Measurements from ENCODE around the gene TMTC2.

TMTC2 gene

GRCh38 chr12:82968631-82969367 is 282.1 kb downstream of the TMTC2 start:
- no peak for TF ChIP-seq CTCF (IDR thresholded peaks at IDR 0.05; ENCODE audit: insufficient read depth, missing control alignments)
- no peak for DNase-seq (ENCODE audit: insufficient read length, low spot score)
- FAIRE-seq, result peak; percentile 90

GRCh38 chr12:82970614-82971013 is 283.9 kb downstream of the TMTC2 start:
- DNase-seq (ENCODE audit: insufficient read length, low spot score) (no peak), FAIRE-seq (peak; percentile 53)
- no peak for TF ChIP-seq CTCF (IDR thresholded peaks at IDR 0.05; ENCODE audit: insufficient read depth, missing control alignments)

GRCh38 chr12:82971584-82971983 is 284.9 kb downstream of the TMTC2 start:
- TF ChIP-seq CTCF (IDR thresholded peaks at IDR 0.05; ENCODE audit: insufficient read depth, missing control alignments), result no peak
- DNase-seq (ENCODE audit: insufficient read length, low spot score), result no peak
- no peak for FAIRE-seq

- FAIRE-seq, result peak; percentile 41
- TF ChIP-seq CTCF (IDR thresholded peaks at IDR 0.05; ENCODE audit: insufficient read depth, missing control alignments), result no peak
- DNase-seq (ENCODE audit: insufficient read length, low spot score), result no peak
Observed at GRCh38 chr12:82972624-82973023, 285.9 kb downstream of the TMTC2 start.

- no peak for DNase-seq (ENCODE audit: insufficient read length, low spot score)
- no peak for TF ChIP-seq CTCF (IDR thresholded peaks at IDR 0.05; ENCODE audit: insufficient read depth, missing control alignments)
- no peak for FAIRE-seq
Observed at GRCh38 chr12:82973592-82973991, 286.9 kb downstream of the TMTC2 start.

- no peak for TF ChIP-seq CTCF (IDR thresholded peaks at IDR 0.05; ENCODE audit: insufficient read depth, missing control alignments)
- no peak for DNase-seq (ENCODE audit: insufficient read length, low spot score)
- no peak for FAIRE-seq
Observed at GRCh38 chr12:82981150-82981549, 294.4 kb downstream of the TMTC2 start.

- TF ChIP-seq CTCF (IDR thresholded peaks at IDR 0.05; ENCODE audit: insufficient read depth, missing control alignments), result no peak
- DNase-seq (ENCODE audit: insufficient read length, low spot score) (no peak), FAIRE-seq (no peak)
Observed at GRCh38 chr12:82994117-82994516, 307.4 kb downstream of the TMTC2 start.
